Endothelial cell (in vitro differentiated cells): Measurements from ENCODE around the gene HAUS5. TPM values are rescaled to one million over a fixed set of nuclear protein-coding genes. Genes with fewer than 3 reads are reported as not detected.

Source experiments
- DNase-seq: peaks from one replicate; pipeline ENCODE4 v3.0.0; 2021; ENCODE audit warnings: low spot score
- H3K27ac Mint-ChIP-seq: one replicate; pipeline ENCODE4 v1.8.0; 2021; ENCODE audit warnings: mixed read lengths, inconsistent platforms; ENCODE audit not compliant: unreplicated experiment
- H3K27me3 Mint-ChIP-seq: one replicate; pipeline ENCODE4 v1.8.0; 2021; ENCODE audit warnings: mild to moderate bottlenecking, moderate library complexity, mixed read lengths, inconsistent platforms; ENCODE audit not compliant: unreplicated experiment
- H3K36me3 Mint-ChIP-seq: one replicate; pipeline ENCODE4 v1.8.0; 2021; ENCODE audit warnings: mild to moderate bottlenecking, low read depth, mixed read lengths, inconsistent platforms; ENCODE audit not compliant: unreplicated experiment
- H3K4me1 Mint-ChIP-seq: one replicate; pipeline ENCODE4 v1.8.0; 2021; ENCODE audit warnings: mild to moderate bottlenecking, mixed read lengths, inconsistent platforms; ENCODE audit not compliant: unreplicated experiment
- H3K4me3 Mint-ChIP-seq: one replicate; pipeline ENCODE4 v1.8.0; 2021; ENCODE audit warnings: mild to moderate bottlenecking, mixed read lengths, inconsistent platforms; ENCODE audit not compliant: unreplicated experiment
- H3K9me3 Mint-ChIP-seq: one replicate; pipeline ENCODE4 v1.8.0; 2021; ENCODE audit warnings: mixed read lengths, inconsistent platforms; ENCODE audit not compliant: unreplicated experiment
- CTCF ChIP-seq: fragments of 200-600 bp; sonication (generic); IDR thresholded peaks from one replicate; pipeline ENCODE4 v1.5.0; 2021; ENCODE audit warnings: antibody characterized with exemption; ENCODE audit not compliant: unreplicated experiment
- total RNA-seq: library from RNA; stranded (reverse); fragmentation: NEBNext Ultra II Directional; extraction: Animal tissue kit (Norgen Biotek cat#: 25700); gene quantifications from one replicate; pipeline ENCODE4 v1.2.1, GENCODE V29; 2021; ENCODE audit not compliant: unreplicated experiment

The HAUS5 gene
- total RNA-seq, 1 donor from 2014 or later, result 30.2 TPM

GRCh38 chr19:35644206-35644986, 31.9 kb downstream of the HAUS5 start:
- Mint-ChIP-seq H3K36me3 (peaks cover 7% of the 10 kb centered on the region), H3K4me3 (peak overlapping the region; percentile 96), H3K27ac (peak overlapping the region; percentile 81), H3K4me1 (peaks cover 19% of the 10 kb centered on the region), H3K9me3 (no peaks in the 10 kb centered on the region), H3K27me3 (peaks cover 25% of the 10 kb centered on the region)
- no peak for TF ChIP-seq CTCF
- peak; percentile 82 for DNase-seq

DNA sequence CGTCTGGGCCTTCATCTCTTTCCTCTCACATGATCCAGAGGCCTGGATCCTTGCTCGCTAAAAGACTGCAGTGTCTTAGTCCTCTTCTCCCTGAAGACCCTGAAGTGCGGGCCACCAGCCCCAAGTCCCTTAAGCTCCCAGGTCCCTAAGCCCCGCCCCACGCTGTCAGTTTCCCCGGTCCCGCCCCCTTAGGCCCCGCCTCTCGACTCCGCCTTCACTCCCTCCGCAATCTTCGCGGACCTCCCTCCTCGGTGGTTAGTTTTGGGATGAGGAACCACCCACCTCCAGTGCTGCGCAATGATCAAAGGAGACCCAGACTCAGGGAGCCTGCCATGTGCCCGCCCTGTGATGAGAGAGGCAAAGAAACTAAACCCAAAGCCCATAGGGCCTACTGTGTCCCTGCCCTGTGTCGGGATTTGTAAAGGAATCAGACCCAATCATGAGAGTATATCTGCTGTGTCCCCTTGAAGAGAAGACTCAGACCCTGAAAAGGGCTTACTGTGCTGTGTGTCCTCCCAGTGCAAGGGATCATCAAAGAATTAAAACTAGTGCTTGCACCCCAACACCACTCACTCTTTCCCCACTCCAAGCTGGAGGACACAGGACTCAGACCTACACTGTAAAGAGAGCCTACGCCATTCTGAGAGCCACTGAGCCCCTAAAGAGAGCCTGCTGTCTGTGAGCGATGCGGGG, 32.6 kb downstream of the HAUS5 start:
- peak; percentile 58 for DNase-seq
- H3K4me1 Mint-ChIP-seq, result peaks cover 19% of the 10 kb centered on the region
- H3K4me3 Mint-ChIP-seq, result peak overlapping the region; percentile 96
- H3K9me3 Mint-ChIP-seq, result no peaks in the 10 kb centered on the region
- H3K27me3 Mint-ChIP-seq, result peaks cover 24% of the 10 kb centered on the region
- no peak for TF ChIP-seq CTCF
- H3K36me3 Mint-ChIP-seq, result peaks cover 7% of the 10 kb centered on the region
- H3K27ac Mint-ChIP-seq, result peak overlapping the region; percentile 81

GRCh38 chr19:35645680-35646511, 33.4 kb downstream of the HAUS5 start:
- no peak overlapping the region for H3K27ac Mint-ChIP-seq
- DNase-seq, result no peak
- peaks cover 23% of the 10 kb centered on the region for H3K4me1 Mint-ChIP-seq
- H3K36me3 Mint-ChIP-seq, result peaks cover 7% of the 10 kb centered on the region
- TF ChIP-seq CTCF, result no peak
- H3K4me3 Mint-ChIP-seq, result no peak overlapping the region
- H3K9me3 Mint-ChIP-seq, result no peaks in the 10 kb centered on the region
- H3K27me3 Mint-ChIP-seq, result peaks cover 24% of the 10 kb centered on the region

DNA sequence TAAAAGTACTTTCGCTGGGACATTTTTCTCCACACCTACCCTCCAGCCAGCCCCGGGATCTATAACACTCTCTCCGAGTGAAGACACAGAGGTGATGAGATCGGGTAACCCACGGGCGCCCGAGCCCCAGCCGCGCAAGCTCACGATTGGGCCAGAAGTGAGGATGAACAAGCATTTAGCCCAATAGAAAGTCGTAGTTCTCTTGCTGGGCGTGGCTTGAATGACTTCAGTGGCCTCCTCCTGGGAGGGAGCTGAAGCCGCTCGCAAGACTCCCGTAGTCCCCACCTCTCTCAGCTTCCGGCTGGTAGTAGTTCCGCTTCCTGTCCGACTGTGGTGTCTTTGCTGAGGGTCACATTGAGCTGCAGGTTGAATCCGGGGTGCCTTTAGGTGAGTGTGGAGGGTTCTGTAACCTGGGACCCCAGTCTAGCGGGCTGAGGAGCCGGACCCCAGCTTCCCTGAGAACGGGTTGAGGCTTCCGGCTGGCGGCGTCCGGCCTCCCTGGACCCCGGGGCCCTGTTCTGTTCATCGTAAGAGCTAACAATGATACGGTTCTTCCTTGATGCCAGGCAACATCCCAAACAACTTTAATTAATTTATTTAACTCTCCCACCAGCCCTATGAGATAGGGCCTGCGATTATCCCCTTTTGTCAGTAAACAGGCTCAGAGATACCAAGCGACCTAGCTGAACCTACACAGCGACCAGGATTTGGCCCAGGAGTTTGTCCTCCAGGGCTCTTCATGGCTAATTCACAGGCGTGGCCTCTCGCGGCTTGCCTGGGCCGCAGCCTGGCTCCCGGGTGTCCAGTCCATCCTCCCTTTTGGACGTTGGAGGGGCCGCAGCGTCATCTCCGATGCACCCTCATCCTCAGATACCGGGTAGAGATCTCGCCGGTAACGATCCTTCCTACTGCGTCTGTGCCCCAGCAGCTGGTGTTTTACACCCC, 35.8 kb downstream of the HAUS5 start, which contains the start of gene COX6B1:
TSS of gene COX6B1 (plus strand) at position 307 of the 945 bp plus-strand sequence. CDS start 2,921 bp downstream, outside the sequence.
- H3K9me3 Mint-ChIP-seq, result no peaks in the 10 kb centered on the region
- DNase-seq, result peak; percentile 79
- peak within 1 kb of the TSS; percentile 99 for H3K4me3 Mint-ChIP-seq
- peaks cover 19% of the 10 kb centered on the region for H3K27me3 Mint-ChIP-seq
- H3K4me1 Mint-ChIP-seq, result peaks cover 19% of the 10 kb centered on the region
- TF ChIP-seq CTCF, result no peak
- H3K27ac Mint-ChIP-seq, result peak within 1 kb of the TSS; percentile 96
- H3K36me3 Mint-ChIP-seq, result peaks cover 11% of the 10 kb centered on the region
